ENCODE data around the gene TCEAL2.
"Not testable (repeated sequence)": the region's sequence is repeated elsewhere in the genome, so short reads cannot be mapped to it uniquely, and the experiment has no call there.

TCEAL2 gene

GRCh38 chrX:102125436-102125835 lies at the start of gene TCEAL2:
TSS of gene TCEAL2 (plus strand) at chrX:102125679. CDS start at chrX:102126831, 1,152 bp downstream.
- DNase-seq = not testable (repeated sequence)

DNA sequence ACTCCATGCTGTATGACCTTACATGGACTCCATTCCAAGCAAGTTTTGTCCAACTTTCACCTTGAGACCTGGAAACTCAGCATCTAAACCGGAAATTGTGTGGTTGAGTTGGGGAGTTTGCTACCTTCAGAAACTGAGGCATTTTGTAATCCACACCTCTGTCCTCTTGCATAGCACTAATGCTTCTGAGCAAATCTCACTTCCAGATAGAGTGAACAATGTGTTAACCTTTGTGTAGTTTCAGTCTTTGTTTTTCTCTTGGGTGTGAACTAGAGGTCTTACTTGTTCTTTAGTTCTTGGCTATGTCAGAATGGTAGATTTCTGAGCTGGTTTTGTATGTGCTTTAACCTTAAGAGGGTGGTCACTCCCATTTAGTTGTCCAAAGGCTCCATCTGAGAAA lies 48.1 kb upstream of the TCEAL2 start:
- no peak for DNase-seq

DNA sequence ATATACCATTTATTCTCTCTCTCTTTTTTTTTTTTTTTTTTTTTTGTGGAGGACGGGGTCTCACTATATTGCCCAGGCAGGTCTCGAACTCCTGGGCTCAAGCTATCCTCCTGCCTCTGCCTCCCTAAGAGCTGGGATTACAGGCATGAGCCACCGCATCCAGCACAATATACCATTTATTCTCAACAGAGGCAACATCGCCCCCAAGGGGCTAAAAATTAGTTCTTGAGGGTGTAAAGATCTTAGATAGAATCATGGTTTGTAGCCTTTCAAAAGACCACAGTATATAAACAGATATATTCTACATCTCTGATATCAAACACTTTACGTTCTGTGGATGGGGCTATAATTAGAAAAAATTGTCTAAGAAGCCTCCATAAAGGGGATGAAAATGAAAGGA lies 39.8 kb upstream of the TCEAL2 start:
- DNase-seq = no peak

- no peak for DNase-seq
Measured at GRCh38 chrX:102113367-102113766, 12.1 kb upstream of the TCEAL2 start.

GRCh38 chrX:102115748-102116147 lies 9.7 kb upstream of the TCEAL2 start:
- no peak for DNase-seq

DNA sequence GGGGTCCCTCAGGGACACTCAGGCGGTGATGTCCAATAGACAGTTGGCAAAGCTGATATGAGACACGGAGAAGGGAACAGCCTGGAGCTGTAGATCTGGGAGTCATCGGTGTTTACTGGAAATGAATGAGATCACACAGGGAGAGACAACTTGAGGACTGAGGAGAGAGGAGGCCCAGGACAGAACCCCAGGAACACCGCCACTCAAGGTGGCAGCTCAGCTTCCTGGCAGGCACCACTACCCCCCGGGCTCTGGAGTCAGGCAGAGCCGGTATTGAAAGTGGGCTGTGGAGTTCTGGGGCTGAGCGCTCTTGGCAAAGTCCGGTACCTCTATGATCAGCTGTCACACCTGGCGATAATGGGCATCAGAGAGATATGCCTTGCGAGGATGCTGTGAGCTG lies 465 bp upstream of the TCEAL2 start:
- DNase-seq = not testable (repeated sequence)

DNA sequence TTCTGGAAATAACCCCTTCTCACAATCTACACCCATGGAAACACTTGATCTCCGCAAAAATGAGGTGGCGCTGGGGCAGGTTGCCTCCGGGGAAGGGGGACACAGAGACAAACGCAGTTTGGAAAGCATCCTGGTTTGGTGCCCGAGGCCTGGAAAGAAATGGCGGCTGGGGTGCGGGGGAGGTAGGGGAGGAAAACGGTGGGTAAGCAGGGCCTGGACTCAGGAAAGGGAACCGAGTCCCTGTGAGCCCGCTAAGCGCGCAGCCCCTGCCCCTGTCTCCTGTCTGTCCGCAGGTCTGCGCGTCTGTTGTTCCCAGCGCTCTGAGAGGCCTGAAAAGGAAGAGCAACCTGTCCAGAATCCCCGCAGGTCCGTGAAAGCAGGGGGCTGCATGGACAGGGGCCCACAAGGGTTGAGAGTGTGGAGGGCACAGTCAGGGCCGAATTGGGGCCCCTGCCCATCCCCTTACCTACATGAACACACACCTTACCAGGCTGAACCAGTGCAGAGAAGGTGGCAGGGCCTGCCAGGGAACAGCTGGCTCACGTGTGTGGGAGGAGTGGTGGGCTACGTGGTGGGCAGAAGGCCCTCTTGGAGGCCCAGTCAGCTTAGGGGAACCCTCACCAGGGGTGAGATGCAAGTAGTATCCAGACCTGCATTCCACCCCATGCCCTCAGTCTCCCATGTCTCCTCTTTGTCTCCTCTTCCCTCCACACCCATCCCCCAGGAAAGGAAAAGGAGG lies 770 bp downstream of the TCEAL2 start:
- not testable (repeated sequence) for DNase-seq

DNA sequence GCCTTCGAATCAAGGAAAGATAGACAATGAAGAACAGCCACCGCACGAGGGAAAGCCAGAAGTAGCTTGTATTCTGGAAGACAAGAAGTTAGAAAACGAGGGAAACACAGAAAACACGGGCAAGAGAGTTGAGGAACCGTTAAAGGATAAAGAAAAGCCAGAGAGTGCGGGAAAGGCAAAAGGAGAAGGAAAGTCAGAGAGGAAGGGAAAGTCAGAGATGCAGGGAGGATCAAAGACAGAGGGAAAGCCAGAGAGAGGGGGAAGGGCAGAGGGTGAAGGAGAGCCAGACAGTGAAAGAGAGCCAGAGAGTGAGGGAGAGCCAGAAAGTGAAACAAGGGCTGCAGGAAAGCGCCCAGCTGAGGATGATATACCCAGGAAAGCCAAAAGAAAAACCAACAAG lies 1.4 kb downstream of the TCEAL2 start:
- no peak for DNase-seq

DNA sequence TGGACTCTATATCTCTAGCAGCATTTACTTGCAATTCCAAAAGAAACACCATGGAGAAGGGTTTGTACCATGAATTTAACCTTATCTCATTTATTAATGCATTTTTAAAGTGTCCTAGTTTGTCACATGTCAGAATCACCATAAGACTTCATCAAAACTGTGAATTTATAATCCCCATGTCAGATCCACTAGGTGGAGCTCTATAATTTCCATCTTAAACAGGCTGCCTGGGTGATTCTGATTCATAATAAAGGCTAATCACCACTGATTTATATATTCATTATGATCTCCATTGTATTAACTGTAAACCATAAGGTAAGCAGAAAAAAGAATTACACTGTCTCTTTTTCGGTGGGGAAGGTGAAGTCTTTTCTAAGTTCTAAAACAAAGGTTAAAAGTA lies 4.0 kb downstream of the TCEAL2 start:
- no peak for DNase-seq

DNA sequence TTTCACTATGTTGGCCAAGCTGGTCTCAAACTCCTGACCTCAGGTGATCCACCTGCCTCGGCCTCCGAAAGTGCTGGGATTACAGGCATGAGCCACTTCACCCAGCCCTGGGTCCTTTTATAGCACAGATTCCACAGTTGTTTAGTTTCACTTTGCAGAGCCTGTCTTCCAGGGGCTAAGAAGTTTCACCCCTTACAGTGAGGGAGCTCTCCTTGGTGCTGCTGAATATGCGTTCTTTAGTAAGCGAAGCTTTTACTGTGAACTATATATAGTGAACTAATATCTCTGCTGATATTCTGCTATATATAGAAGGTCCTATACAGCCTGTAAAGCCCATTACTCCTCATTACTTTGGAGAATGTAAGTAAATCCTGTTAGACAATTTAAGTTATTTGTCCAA lies 12.6 kb downstream of the TCEAL2 start:
- DNase-seq = no peak

- DNase-seq = not testable (repeated sequence)
Measured at GRCh38 chrX:102140876-102141275, 15.4 kb downstream of the TCEAL2 start.

- DNase-seq = not testable (repeated sequence)
Measured at GRCh38 chrX:102141631-102142030, 16.2 kb downstream of the TCEAL2 start.

DNA sequence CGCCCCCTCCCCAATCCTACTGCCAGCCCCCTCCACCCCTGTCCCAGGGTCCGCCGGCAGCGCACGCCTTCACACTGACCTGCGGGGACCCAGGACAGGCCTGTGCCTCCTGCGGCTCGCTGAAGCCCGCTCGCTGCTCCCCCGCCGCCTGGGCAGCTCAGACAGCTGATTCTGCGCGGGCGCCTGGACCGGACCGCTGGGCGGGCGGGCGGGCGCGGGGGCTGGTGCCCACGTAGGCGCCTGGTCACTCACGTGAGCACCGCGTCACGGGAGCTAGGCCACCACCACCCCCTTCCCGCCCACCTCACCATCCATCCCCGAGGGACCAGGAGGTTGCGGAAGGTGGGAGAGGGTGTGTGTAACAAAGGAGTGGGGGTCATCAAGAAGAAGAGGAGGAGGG lies 16.8 kb downstream of the TCEAL2 start, which contains the start of gene TCEAL6:
TCEAL6 (minus strand) TSS at position 208 of the 400 bp plus-strand sequence.
- DNase-seq = not testable (repeated sequence)

- DNase-seq = no peak
Measured at GRCh38 chrX:102154218-102154860, 28.9 kb downstream of the TCEAL2 start.

GRCh38 chrX:102154900-102155805 lies 29.7 kb downstream of the TCEAL2 start:
- no peak for DNase-seq

DNA sequence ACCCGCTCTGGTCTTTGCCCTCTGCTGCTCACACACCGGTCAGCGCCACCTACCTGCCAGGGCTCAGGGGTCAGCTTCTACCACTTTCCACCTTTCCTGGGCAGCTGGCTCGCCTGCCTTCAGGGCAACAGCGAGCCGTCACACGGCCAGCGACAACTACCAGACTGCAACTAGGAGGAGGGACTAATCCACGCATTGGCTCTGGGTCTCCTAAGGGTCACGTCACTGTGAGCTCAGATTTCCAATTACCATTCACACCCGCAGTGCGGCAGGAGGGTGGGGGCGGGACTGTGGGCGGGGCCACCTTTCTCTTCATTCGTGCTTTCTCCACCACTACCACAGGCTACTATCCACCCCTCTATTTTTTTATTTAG lies 30.3 kb downstream of the TCEAL2 start, which contains the start of gene BEX5:
BEX5 (minus strand) TSS at position 172 of the 374 bp plus-strand sequence. CDS start 1,712 bp downstream, outside the sequence.
- DNase-seq = no peak

Data from MV-4-11 (cell line).